HEK293T (cell line): ENCODE results near the gene INSL4.

Experiments used
- CTBP1 ChIP-seq: fragments of 450-650 bp; IDR thresholded peaks from 2 replicates; pipeline ENCODE4 v1.6.1; 2016; ENCODE audit warnings: borderline replicate concordance
- FOXM1 ChIP-seq: fragments of 450-650 bp; IDR thresholded peaks from 2 replicates; pipeline ENCODE4 v1.6.1; 2017; ENCODE audit warnings: mild to moderate bottlenecking, borderline replicate concordance
- TARDBP ChIP-seq: fragments of 450-650 bp; IDR thresholded peaks from 2 replicates; pipeline ENCODE4 v1.6.1; 2016
- ZNF384 ChIP-seq: fragments of 450-650 bp; IDR thresholded peaks from 2 replicates; pipeline ENCODE4 v1.6.1; 2016

GRCh38 chr9:5186416-5187169 lies 44.6 kb upstream of the INSL4 start:
- no peak for TF ChIP-seq FOXM1
- TF ChIP-seq CTBP1 = no peak
- no peak for TF ChIP-seq ZNF384
- TF ChIP-seq TARDBP = no peak
